ENCODE data around the gene AGBL1. TPM values are rescaled to one million over a fixed set of nuclear protein-coding genes. Genes with fewer than 3 reads are reported as not detected.

Gene AGBL1
- total and polyA plus RNA-seq, 8 donors, result under 0.01 to 0.18 TPM; not detected in 6

DNA sequence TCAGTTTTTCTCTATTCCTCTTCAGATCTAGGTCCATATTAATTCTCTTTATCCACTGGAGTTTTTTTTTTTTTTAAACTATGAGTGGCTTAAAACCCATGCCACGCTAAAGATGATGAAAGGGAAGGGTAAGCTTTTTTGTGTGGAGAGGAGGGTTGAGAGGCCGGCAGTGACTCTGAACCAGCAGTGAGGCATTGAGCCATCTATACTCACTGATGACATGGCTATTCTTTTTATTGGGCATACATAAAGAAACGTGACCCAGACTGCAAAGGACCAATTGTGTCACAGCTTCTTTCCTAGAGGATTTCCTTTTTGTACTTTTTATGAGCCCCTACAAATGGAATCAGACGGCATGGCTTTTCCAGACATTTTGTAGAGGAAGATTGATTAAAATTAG is 662.2 kb downstream of the AGBL1 start:
- intact Hi-C loops (cut with DNase I; ENCODE audit: low total_unique reads), result no loop called here
- peaks cover 0 to 4% (median 0%) of the 10 kb centered on the region in 4 donors for H3K9me3 ChIP-seq
- TF ChIP-seq POLR2A (IDR thresholded peaks at IDR 0.05), result no peak
- TF ChIP-seq, protein P1, sequence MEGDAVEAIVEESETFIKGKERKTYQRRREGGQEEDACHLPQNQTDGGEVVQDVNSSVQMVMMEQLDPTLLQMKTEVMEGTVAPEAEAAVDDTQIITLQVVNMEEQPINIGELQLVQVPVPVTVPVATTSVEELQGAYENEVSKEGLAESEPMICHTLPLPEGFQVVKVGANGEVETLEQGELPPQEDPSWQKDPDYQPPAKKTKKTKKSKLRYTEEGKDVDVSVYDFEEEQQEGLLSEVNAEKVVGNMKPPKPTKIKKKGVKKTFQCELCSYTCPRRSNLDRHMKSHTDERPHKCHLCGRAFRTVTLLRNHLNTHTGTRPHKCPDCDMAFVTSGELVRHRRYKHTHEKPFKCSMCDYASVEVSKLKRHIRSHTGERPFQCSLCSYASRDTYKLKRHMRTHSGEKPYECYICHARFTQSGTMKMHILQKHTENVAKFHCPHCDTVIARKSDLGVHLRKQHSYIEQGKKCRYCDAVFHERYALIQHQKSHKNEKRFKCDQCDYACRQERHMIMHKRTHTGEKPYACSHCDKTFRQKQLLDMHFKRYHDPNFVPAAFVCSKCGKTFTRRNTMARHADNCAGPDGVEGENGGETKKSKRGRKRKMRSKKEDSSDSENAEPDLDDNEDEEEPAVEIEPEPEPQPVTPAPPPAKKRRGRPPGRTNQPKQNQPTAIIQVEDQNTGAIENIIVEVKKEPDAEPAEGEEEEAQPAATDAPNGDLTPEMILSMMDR (IDR thresholded peaks at IDR 0.05), result no peak
- no peak for TF ChIP-seq EP300 (IDR thresholded peaks at IDR 0.05)
- no peak for TF ChIP-seq POLR2AphosphoS5 (IDR thresholded peaks at IDR 0.05)
- no peak overlapping the region for H3K27ac ChIP-seq
- H3K36me3 ChIP-seq, result no peaks in the 10 kb centered on the region
- no peak for DNase-seq
- no peaks in the 10 kb centered on the region for H3K27me3 ChIP-seq
- no peaks in the 10 kb centered on the region for H3K4me1 ChIP-seq
- WGBS, 5 donors, result 65 to 78% (median 68%) methylated on average over 4 of the region's 4 CpGs
- H3K4me3 ChIP-seq, result no peak overlapping the region

- Histone ChIP-seq H3K27ac (no peak overlapping the region), H3K36me3 (no peaks in the 10 kb centered on the region), H3K4me1 (no peaks in the 10 kb centered on the region), H3K4me3 (no peak overlapping the region), H3K9me3 (peaks cover 0 to under 1% (median 0%) of the 10 kb centered on the region in 4 donors), H3K27me3 (no peaks in the 10 kb centered on the region)
- intact Hi-C loops (cut with DNase I; ENCODE audit: low total_unique reads), result no loop called here
- DNase-seq, result peak; percentile 36 to 62
- 44 to 55% (median 49%) methylated on average over 6 of the region's 6 CpGs for WGBS, 5 donors
- TF ChIP-seq POLR2A (IDR thresholded peaks at IDR 0.05) (no peak), EP300 (IDR thresholded peaks at IDR 0.05) (no peak)
- TF ChIP-seq, protein P1 (IDR thresholded peaks at IDR 0.05), result peak in 5 of 7 experiments; percentile 27 to 48 (median 39)
Measured at GRCh38 chr15:86743283-86743903, 663.7 kb downstream of the AGBL1 start.

DNA sequence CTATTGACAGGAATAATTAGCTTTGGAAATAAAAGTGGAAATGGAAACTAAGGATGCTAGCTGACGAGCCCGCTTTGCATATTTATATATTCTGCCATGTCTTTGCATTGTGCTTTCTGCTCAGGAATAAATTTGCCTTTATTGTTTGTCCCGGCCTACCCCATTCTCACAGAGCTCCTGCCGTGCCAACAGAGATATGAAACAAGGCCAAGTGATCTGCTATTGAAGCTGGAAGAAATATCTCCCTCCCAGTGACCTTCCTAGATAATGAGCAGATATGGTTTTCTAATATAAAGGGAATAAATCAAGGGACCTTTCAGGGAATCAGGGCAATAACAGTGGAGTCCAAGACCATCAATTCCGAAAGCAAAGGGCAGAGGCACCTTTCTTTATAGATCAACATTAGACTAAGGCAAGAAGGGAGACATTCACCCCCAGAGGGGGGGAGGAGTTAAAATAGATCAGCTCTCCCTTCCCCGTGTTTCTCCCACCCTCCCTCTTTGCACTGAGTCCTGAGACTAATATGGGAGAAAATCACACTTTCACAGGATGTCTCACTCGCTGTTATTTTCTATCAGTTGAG is 664.6 kb downstream of the AGBL1 start:
- TF ChIP-seq, protein P1 (IDR thresholded peaks at IDR 0.05), result no peak
- TF ChIP-seq POLR2A (IDR thresholded peaks at IDR 0.05) (no peak), POLR2AphosphoS5 (IDR thresholded peaks at IDR 0.05) (no peak), EP300 (IDR thresholded peaks at IDR 0.05) (no peak)
- H3K36me3 ChIP-seq, result no peaks in the 10 kb centered on the region
- H3K4me3 ChIP-seq, result no peak overlapping the region
- H3K27me3 ChIP-seq, result no peaks in the 10 kb centered on the region
- 56 to 74% (median 66%) methylated on average over 7 of the region's 7 CpGs for WGBS, 5 donors
- H3K27ac ChIP-seq, result no peak overlapping the region
- DNase-seq, result no peak
- no peaks in the 10 kb centered on the region for H3K9me3 ChIP-seq
- intact Hi-C loops (cut with DNase I; ENCODE audit: low total_unique reads), result no loop called here
- H3K4me1 ChIP-seq, result no peaks in the 10 kb centered on the region

DNA sequence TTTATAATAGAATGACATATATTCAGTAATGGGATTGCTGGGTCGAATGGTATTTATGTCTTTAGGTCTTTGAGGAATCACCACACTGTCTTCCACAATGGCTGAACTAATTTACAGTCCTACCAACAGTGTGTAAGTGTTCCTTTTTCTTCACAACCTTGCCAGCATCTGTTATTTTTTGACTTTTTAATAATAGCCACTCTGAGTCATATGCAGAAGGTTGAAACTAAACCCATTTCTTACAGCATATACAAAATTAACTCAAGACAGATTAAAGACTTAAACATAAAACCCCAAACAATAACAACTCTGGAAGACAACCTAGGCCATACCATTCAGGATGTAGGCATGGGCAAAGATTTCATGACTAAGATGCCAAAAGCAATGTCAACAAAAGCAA is 671.4 kb downstream of the AGBL1 start:
- Histone ChIP-seq H3K4me3 (no peak overlapping the region), H3K4me1 (no peaks in the 10 kb centered on the region), H3K9me3 (no peaks in the 10 kb centered on the region), H3K27ac (no peak overlapping the region), H3K27me3 (no peaks in the 10 kb centered on the region), H3K36me3 (no peaks in the 10 kb centered on the region)
- intact Hi-C loops (cut with DNase I; ENCODE audit: low total_unique reads), result no loop called here
- TF ChIP-seq, protein P1 (IDR thresholded peaks at IDR 0.05), result no peak
- TF ChIP-seq POLR2AphosphoS5 (IDR thresholded peaks at IDR 0.05) (no peak), POLR2A (IDR thresholded peaks at IDR 0.05) (no peak), EP300 (IDR thresholded peaks at IDR 0.05) (no peak)
- no peak for DNase-seq
- 45 to 61% (median 55%) methylated on average over 1 of the region's 1 CpG for whole genome bisulfite sequencing, 5 donors
